Rectal smooth muscle tissue (tissue), 1 donor: ENCODE measurements around the gene LRIG1.

Source experiments
- H3K27ac ChIP-seq: one replicate; pipeline ENCODE4 v1.7.0; 2013; ENCODE audit warnings: low read depth, low read length, inconsistent platforms
- H3K27me3 ChIP-seq: one replicate; pipeline ENCODE4 v1.7.0; 2013; ENCODE audit warnings: low read length; ENCODE audit not compliant: control insufficient read depth, insufficient read depth
- H3K36me3 ChIP-seq: one replicate; pipeline ENCODE4 v1.7.0; 2013; ENCODE audit warnings: low read length; ENCODE audit not compliant: control insufficient read depth, insufficient read depth
- H3K4me1 ChIP-seq: one replicate; pipeline ENCODE4 v1.7.0; 2013; ENCODE audit warnings: low read length; ENCODE audit not compliant: control insufficient read depth, insufficient read depth
- H3K4me3 ChIP-seq: one replicate; pipeline ENCODE4 v1.7.0; 2013; ENCODE audit warnings: low read length
- H3K9ac ChIP-seq: one replicate; pipeline ENCODE4 v1.7.0; 2013; ENCODE audit warnings: low read length

The LRIG1 gene

GRCh38 chr3:66338927-66339326 lies 161.9 kb downstream of the LRIG1 start:
- no peak overlapping the region for H3K4me3 ChIP-seq
- no peak overlapping the region for H3K27ac ChIP-seq
- H3K36me3 ChIP-seq: no peaks in the 10 kb centered on the region
- no peak overlapping the region for H3K9ac ChIP-seq
- peaks cover 10% of the 10 kb centered on the region for H3K4me1 ChIP-seq
- H3K27me3 ChIP-seq: no peaks in the 10 kb centered on the region

GRCh38 chr3:66336333-66336766 lies 164.5 kb downstream of the LRIG1 start:
- H3K27ac ChIP-seq: no peak overlapping the region
- H3K27me3 ChIP-seq: no peaks in the 10 kb centered on the region
- H3K36me3 ChIP-seq: no peaks in the 10 kb centered on the region
- H3K9ac ChIP-seq: no peak overlapping the region
- H3K4me1 ChIP-seq: no peaks in the 10 kb centered on the region
- no peak overlapping the region for H3K4me3 ChIP-seq

- no peaks in the 10 kb centered on the region for H3K4me1 ChIP-seq
- H3K27me3 ChIP-seq: no peaks in the 10 kb centered on the region
- no peak overlapping the region for H3K4me3 ChIP-seq
- H3K9ac ChIP-seq: no peak overlapping the region
- H3K36me3 ChIP-seq: no peaks in the 10 kb centered on the region
- no peak overlapping the region for H3K27ac ChIP-seq
Observed at GRCh38 chr3:66335671-66336070, 165.2 kb downstream of the LRIG1 start.
